CD4-positive, alpha-beta T cell treated with Interleukin-21 for 1 hour (primary cell): ENCODE results near the gene TMEM184C.

Experiments
- DNase-seq: peaks from one replicate; pipeline ENCODE4 v3.0.0-alpha.2; 2020

TMEM184C gene

DNA sequence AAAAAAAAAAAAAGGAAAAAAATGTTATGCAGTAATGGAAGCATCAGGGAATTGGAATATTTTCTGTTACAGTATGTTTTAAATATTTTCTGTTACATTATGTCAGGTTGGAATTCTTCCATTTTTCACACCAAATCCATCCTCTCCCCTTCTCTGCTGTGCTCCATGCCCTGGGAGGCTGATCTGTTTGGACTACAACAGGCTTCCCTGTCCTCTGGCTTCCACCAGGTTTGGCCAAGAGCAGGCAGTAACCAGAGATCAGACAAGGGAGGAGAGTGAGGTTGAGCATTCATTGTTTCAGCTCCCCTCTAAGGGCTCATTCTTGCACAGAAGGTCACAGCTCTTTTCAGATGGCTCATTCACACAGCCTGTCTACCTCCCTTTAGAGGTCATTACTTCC lies 11.7 kb upstream of the TMEM184C start:
- no peak for DNase-seq

DNA sequence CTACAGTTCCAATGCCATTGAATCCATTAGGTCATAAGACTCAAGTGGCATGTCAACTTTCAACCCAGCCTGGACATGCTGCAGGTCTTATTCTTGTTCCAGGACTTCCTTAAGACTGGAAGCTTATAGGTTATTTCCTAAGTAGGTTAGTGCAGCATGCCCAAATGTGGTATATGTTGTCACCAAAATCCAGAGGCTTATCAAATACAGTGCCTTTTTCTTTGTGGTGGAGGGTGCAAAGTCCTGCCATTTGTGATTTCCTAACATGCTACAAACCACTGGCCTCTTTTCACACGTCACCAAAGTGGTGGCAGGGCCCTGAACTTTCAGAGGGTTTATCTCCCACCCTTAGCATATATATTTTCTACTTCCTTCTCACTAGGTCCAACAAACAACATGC lies 9.7 kb upstream of the TMEM184C start:
- DNase-seq: no peak

DNA sequence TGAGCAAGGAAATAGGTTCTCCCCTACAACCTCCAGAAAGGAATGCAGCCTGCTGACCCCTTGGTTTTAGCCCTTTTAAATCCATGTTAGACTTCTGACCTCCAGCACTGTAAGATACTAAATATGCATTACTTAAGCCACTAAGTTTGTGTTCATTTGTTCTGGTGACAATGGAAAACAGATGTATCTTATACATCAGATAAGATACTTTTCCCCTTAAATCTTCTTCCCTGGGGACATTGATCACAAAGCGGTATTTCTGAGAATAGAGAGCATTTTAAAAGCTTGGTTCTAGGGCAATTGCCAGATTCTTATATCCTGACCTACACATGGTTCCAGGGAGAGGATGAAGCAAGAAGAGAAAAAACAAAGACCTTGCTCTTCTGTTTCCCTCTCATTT lies 6.5 kb upstream of the TMEM184C start:
- DNase-seq: no peak

DNA sequence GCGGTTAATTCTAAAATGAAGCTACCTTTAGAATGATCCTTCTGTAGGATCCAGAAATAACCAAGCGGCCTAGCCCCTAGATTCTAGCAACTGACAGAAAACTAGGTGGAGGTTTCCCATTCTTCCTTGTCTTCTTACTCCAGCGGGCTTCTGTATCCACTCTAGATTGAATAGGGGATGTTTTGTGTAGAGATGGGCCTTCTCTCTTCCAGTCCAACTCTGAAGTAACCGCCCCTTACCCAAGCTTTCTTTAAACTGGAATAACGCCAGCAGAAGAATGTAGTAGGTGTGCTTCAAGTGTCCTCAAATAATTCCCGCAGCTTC lies 386 bp upstream of the TMEM184C start:
- DNase-seq: no peak

DNA sequence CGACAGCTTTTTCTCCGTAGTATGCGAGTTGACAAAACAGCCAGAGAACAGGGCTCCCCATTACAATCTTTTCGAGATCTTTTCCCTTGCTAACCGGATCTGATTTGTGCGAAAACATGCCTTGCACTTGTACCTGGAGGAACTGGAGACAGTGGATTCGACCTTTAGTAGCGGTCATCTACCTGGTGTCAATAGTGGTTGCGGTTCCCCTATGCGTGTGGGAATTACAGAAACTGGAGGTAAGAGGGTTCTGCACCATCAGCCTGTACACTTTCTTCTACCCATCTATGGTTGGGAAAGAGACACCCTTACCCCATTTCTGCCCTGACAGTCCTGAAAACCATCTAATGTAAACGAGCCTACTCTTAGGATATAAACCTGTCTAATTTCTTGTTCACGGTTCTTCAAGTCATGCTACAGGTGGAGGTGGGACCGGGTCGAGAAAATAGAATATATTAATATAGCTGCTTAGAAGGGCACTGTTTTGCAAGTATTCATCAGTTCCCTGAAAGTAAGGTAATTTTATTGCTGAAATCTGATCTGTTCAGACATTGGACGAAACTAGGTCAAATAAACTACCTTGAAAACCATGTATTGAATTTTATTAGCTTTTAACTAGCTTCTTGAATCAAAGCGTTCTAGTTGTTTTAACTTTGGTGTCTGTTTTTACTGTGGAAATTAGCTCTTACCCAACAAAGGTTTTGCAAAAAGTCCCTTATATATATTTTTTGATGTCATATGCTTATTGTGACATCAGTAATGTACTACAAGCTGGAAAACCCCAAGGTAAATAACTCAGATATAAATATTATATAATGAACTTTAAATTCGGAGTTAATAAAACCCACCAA lies 869 bp downstream of the TMEM184C start:
- peak; percentile 14 for DNase-seq

DNA sequence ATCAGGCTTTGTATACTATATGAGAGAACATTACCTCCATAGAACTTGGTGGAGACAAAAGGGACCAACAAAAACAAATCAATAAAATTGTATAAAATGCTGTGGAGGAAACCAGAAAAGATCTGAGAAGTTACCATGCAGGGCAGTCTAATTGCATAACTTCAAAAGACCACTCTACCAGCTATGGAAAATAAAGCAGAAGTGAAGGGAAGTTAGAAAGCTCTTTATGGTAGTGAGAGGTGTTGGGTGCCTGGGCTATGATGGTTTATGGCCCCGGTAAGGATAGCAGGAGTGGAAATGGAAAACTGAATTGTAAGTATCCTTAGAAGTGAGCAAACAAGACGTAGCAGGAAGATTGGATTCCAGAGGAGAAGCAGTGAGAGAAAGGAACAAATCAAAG lies 3.1 kb downstream of the TMEM184C start:
- DNase-seq: no peak

DNA sequence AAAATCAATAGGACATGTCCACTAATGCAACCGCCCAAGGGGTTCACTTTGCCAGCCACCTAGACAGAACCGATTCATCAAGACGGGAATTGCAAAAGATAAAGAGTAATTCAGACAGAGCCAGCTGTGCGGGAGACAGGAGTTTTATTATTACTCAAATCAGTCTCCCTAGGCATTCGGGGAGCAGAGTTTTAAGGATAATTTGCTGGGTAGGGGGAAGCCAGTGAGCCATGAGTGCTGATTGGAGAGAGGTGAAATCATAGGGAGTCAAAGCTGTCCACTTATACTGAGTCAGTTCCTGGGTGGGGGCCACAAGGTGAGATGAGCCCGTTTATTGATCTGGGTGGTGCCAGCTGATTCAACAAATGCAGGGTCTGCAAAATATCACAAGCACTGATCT lies 8.5 kb downstream of the TMEM184C start:
- DNase-seq: no peak

DNA sequence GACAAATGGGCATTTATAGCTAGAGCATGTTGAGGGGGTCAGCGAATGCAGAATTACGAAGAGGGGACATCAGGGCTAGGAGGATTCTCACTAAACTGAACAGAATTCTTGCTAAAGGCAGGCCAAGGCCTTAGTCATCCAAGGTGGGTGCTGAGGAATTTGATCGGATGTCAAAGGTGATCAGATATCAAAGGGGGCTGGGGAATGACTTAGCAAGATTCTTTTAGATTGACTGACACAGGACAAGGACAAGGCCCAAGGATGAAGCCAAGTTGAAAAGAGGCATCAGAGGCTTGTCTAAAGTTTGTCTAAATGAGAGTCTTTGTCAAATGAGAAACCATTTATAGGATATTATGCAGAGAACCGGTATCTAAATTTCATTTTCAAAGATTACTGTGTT lies 9.7 kb downstream of the TMEM184C start:
- no peak for DNase-seq

DNA sequence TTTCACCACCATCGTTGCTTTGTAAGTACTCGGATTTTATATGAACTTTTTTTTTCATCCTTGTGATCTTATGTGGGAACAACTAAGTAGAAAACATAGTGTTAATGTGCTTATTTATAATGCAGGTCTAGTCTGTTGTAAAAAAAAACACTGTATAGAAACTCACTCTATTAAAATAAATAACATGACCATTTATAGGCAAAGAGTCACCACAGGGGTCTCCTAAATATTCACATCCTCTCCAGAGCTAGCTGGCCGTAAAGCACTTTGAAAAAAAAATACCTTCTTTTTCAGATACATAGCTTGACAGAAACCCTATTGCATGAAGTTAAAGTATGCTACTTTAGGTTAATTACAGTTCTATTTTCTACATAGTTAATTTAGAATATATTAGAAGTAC lies 11.2 kb downstream of the TMEM184C start:
- DNase-seq: no peak

DNA sequence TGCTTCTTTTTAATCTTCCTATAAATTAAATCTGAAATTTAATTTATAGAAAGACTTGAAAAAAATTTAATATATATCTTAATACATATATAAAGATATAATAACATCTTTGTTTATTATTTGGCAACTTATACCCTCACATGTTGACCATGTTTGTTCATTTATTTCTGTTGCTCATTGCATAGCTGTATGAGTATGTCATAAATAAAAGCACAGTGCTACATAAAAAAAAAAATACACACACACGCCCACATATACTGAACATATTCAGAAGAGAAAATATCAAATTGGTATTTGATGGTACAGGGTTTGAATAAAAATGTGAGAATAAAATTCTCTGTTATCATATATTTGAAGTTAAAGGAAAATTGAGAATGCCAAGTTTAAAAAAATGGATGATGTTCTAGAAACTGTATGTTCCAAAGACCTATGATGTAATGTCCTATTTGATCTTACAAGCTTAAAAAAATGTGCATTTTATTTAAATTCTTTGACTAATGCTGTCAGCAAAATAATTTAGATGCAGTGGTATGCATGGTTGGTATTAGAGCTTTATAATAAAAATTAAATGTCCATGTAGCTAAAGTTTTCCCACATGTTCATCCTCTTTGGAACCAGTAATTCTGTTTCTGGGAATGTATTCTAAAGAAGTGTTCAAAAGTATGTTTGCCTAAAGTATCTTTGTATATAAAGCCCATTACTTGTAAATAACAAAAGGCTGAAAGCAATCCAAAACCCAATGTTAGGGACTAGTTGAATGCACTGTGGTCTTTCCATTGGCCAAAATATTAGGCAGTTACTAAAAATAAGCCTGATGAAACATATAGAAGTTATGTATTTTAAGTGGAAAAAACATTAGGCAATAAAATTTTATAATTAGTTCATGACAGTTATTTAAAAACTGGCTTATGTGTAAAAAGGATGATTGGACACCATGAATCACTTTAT lies 12.9 kb downstream of the TMEM184C start:
- no peak for DNase-seq

DNA sequence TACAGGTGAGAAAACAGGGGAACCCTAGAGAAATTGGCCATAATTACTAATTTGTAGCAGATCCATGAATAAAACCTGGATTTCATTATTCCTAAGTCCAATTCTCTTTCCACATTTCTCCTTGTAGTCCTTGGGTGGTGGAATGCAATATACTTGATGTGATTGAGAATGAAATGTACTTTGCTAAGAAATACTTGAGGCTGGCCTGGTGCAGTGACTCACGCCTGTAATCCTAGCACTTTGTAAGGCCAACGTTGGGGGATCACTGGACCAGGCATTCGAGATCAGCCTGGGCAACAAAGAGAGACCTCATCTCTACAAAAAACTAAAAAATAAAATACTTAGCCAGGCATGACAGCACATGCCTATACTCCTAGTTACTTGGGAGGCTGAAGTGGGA lies 15.9 kb downstream of the TMEM184C start:
- no peak for DNase-seq

DNA sequence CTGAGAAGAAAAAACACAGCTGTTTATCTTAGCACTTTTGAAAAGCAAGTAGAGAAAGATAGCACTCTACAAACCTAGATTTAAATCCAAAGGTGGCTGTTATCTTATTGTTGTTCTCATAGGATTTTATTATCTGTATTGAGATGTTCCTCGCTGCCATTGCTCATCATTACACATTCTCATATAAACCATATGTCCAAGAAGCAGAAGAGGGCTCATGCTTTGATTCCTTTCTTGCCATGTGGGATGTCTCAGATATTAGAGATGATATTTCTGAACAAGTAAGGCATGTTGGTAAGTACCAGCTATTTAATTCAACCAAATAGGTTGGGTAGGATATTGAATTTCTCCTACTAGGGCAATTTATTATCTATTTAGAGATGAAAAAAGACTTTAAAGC lies 16.4 kb downstream of the TMEM184C start:
- no peak for DNase-seq

DNA sequence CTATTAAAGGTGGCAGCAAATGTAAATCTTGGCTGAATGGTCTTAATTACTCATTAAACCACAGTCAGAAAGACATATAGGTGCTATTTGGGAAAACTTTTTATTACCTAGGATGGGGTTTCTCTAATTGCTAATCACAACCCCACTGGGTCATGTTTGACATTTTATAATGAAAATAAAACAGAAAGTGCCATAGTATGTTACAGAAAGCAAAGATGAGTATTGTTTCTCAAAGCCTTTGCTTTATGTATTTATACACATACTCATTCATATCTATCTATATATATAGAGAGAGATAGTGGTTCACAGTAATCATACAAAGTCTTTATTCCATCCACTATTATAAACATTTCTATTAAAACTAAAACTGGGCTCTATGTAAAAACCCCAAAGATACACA lies 18.2 kb downstream of the TMEM184C start:
- no peak for DNase-seq

DNA sequence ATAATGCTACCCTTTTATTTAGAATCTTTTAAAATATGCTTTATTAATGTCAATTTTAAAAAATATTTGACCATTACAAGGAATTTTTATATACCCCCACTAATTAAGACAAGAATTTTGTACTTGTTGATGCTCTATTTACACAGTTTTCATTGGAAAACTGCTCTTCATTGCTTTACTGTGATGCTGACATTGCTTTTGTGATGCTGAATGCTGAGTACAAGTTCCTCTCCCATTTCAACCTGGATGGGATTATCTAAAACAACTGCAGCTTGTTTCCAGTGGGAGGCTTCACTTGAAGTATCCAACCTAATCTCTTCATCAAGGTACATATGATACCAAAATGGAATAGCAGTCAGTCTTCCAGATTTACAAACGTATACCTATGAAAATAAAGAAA lies 21.2 kb downstream of the TMEM184C start:
- DNase-seq: no peak

DNA sequence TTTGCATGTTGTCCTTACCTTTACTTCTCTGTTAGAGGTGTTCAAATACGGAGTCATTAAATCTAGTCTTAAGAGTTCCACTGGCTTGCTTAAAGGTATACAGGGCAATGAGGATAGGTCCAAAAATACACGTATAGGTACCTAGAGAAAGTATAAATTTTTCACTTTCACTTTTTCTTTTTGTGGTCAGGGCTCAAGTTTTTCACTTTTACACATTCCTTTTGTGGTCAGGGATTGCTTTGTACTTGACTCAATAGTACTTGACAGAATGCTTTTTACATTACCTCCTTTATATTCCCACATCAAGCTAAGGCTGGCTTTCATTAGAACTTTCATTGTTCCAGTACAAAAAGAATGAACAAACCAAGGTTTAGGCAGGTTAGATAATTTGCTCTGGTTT lies 21.7 kb downstream of the TMEM184C start:
- no peak for DNase-seq

DNA sequence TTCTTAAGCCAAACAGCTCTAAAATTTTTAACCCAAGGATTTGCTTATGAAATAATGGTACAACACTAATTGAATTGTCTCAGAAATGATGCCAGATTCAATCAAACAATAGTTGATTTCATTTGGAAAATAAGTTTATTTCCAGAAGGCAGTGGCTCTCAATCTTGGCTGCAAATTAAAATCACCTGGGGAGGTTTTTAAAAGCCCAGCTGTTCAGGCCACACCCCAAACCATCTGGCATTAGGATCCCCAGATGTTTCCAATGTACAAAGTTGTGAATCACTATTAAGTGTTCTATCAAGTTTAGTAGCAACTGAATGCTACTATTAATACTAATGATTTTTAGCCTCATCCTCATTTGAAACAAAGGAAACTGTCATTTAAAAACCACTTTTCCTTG lies 22.2 kb downstream of the TMEM184C start:
- no peak for DNase-seq

DNA sequence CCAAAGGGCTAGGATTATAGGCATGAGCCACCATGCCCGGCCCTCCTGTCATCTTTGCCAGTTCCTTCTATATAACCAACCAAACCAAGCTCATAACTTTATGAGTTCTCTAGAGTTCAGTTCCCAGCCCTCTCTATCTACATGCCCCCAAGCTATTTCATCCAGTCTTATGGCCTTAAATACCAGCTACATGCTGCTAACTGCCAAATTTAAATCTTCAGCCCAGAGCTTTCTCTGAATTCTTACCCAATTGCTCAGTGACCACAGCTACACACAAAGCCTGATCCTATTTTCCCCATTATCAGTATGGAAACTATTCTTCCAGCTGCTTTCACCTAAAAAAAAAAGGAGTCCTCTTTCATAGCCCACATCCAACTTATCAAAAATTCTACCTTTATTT lies 23.1 kb downstream of the TMEM184C start:
- no peak for DNase-seq

DNA sequence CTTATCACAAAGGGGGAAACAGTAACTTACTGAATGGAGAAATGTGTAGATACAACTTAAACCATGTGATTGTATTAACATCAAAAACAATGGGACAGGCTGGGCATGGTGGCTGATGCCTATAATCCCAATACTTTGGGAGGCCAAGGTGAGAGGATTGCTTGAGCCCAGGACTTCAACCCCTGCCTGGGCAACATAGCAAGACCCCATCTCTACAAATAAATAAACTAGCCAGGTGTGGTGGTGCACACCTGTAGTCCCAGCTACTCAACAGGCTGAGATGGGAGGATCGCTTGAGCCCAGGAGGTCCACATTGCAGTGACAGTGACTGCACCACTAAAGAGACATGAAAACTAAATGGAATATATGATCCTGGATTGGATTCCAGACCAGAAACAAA lies 26.4 kb downstream of the TMEM184C start:
- no peak for DNase-seq

DNA sequence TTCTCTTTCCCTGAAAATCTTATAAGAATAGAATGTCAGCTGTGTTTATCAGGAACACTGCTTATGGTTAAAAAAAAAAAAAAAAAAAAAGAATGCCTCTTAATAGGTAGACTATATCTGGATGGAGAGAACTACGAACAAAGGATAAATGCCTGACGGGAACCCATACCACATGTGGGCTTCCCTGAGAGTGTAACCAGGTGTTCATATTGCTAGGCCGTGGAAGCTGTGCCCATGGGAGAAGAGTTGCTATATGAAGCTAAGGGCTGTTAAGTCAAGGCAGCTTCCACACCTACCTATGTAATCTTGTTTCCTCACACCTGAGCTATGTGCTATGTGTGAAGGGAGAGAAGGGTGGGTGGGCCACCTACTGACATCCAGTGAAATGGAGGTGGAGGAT lies 27.3 kb downstream of the TMEM184C start:
- no peak for DNase-seq

DNA sequence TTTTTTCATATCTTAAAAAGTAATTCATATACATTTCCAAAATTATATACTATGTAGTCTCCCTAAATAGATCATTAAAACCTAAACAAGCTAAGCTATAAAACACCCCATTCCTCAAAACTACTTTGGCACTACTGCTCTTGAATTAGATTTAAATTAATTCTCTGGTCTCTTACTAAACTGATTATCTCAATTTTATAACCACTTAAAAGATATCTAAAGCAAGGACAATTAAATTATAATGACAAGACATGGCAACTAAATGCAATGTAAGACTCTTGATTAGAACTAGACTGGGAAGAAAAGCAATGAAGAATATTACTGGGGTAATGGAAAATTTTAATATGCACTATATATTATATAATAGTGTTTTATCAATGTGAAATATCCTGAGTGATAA lies 27.9 kb downstream of the TMEM184C start:
- no peak for DNase-seq

DNA sequence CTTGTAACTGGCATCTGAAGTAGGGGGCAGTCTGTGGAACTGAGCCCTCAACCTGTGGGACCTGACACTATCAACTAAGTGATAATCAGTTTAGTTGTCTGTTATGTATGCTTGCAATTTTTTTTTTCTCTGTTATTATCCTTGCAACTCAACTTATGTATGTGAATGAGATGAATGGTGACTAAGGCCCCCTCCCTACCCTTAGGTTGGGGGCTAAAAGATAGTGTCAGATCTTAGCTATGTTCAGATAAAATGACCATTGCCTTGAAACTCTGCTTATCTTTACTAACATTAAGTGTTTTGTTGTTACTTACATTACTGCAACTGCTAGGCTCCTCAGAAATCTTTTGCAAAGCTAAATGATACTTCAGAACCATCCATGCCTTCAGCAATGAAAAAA lies 31.5 kb downstream of the TMEM184C start:
- no peak for DNase-seq

DNA sequence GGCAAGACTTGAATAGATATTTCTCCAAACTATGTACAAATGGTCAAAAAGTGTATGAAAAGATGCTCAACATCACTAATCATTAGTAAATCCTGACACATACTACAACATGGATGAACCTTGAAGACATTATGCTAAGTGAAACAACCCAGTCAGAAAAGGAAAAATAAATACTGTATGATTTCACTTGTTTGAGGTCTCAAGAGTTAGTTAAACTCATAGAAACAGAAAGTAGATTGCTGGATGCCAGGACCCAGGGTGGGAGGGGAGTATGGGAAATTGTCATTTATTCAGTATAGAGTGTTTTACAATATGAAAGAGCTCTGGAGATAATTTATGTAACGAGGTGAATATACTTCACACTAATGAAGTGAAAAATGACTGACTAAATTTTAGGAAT lies 34.4 kb downstream of the TMEM184C start:
- DNase-seq: no peak

DNA sequence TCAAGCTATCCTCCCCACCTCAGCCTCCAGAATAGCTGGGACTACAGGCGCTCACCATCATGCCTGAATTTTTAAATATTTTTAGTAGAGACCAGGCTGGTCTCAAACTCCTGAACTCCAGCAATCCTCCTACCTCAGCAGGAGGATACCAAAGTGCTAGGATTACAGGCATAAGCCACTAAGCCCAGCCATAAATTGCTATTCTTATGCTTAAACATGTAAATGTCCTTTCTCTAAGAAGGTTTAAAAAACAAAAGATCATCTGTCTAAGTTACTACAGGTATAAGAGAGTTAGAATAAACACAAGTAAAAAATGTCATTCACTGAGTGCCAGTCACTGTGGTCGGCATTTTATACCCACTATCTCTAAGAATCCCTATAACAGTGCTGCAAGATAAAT lies 38.4 kb downstream of the TMEM184C start:
- no peak for DNase-seq

DNA sequence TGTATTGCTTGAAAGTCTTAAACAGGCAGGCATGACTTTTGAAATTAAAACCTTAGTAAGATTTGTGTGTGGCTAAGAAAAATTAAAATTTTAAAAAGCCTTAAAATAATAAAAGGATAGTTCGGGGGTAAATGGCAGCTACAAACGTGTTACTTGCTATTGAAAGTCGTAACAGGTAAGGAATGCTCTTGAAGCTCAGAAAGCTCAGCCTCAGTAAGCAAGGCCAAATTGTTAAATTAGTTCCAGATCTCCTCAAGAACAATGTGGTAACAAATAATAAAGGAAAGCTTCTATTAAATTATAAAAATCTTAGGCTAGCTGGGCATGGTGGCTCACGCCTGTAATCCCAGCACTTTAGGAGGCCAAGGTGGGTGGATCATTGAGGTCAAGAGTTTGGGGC lies 41.3 kb downstream of the TMEM184C start:
- DNase-seq: no peak
